ENCODE data around the gene PDE4B. TPM values are rescaled to one million over a fixed set of nuclear protein-coding genes. Genes with fewer than 3 reads are reported as not detected.

Gene PDE4B
- total and polyA plus RNA-seq, 2 donors from 2014 or later = 2.0 to 8.7 TPM

- TF ChIP-seq, protein P1, sequence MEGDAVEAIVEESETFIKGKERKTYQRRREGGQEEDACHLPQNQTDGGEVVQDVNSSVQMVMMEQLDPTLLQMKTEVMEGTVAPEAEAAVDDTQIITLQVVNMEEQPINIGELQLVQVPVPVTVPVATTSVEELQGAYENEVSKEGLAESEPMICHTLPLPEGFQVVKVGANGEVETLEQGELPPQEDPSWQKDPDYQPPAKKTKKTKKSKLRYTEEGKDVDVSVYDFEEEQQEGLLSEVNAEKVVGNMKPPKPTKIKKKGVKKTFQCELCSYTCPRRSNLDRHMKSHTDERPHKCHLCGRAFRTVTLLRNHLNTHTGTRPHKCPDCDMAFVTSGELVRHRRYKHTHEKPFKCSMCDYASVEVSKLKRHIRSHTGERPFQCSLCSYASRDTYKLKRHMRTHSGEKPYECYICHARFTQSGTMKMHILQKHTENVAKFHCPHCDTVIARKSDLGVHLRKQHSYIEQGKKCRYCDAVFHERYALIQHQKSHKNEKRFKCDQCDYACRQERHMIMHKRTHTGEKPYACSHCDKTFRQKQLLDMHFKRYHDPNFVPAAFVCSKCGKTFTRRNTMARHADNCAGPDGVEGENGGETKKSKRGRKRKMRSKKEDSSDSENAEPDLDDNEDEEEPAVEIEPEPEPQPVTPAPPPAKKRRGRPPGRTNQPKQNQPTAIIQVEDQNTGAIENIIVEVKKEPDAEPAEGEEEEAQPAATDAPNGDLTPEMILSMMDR (IDR thresholded peaks at IDR 0.05; ENCODE audit: borderline replicate concordance, extremely low read depth, insufficient read depth) = no peak
- Histone ChIP-seq H3K36me3 (ENCODE audit: control insufficient read depth in 2 of 3, insufficient read depth in 3 of 3, low read length in 3 of 3) (no peaks in the 10 kb centered on the region), H3K4me1 (ENCODE audit: control insufficient read depth in 2 of 3, insufficient read depth in 2 of 3, low read depth in 1 of 3, low read length in 3 of 3) (no peaks in the 10 kb centered on the region), H3K27me3 (ENCODE audit: control insufficient read depth, insufficient read depth, low read length) (no peaks in the 10 kb centered on the region), H3K27ac (ENCODE audit: low read depth in 2 of 2, low read length in 2 of 2) (no peak overlapping the region), H3K9me3 (ENCODE audit: control insufficient read depth in 2 of 3, insufficient read depth in 1 of 3, low read length in 3 of 3) (no peaks in the 10 kb centered on the region), H3K9ac (ENCODE audit: low read length in 3 of 3) (no peak overlapping the region), H3K4me3 (ENCODE audit: low read length in 3 of 3) (no peak overlapping the region)
- intact Hi-C loops (cut with DNase I) = no loop called here
- FAIRE-seq (no peak), DNase-seq (no peak)
Measured at GRCh38 chr1:66227966-66228365, 435.3 kb downstream of the PDE4B start.

GRCh38 chr1:66231217-66231616, 438.5 kb downstream of the PDE4B start:
- no peak overlapping the region for H3K9ac ChIP-seq (ENCODE audit: low read length in 3 of 3)
- no peaks in the 10 kb centered on the region for H3K27me3 ChIP-seq (ENCODE audit: control insufficient read depth, insufficient read depth, low read length)
- TF ChIP-seq, protein P1 (IDR thresholded peaks at IDR 0.05; ENCODE audit: borderline replicate concordance, extremely low read depth, insufficient read depth) = no peak
- H3K27ac ChIP-seq (ENCODE audit: low read depth in 2 of 2, low read length in 2 of 2) = no peak overlapping the region
- H3K4me3 ChIP-seq (ENCODE audit: low read length in 3 of 3) = no peak overlapping the region
- intact Hi-C loops (cut with DNase I) = no loop called here
- H3K36me3 ChIP-seq (ENCODE audit: control insufficient read depth in 2 of 3, insufficient read depth in 3 of 3, low read length in 3 of 3) = no peaks in the 10 kb centered on the region
- H3K9me3 ChIP-seq (ENCODE audit: control insufficient read depth in 2 of 3, insufficient read depth in 1 of 3, low read length in 3 of 3) = no peaks in the 10 kb centered on the region
- H3K4me1 ChIP-seq (ENCODE audit: control insufficient read depth in 2 of 3, insufficient read depth in 2 of 3, low read depth in 1 of 3, low read length in 3 of 3) = no peaks in the 10 kb centered on the region
- FAIRE-seq = no peak
- no peak for DNase-seq

DNA sequence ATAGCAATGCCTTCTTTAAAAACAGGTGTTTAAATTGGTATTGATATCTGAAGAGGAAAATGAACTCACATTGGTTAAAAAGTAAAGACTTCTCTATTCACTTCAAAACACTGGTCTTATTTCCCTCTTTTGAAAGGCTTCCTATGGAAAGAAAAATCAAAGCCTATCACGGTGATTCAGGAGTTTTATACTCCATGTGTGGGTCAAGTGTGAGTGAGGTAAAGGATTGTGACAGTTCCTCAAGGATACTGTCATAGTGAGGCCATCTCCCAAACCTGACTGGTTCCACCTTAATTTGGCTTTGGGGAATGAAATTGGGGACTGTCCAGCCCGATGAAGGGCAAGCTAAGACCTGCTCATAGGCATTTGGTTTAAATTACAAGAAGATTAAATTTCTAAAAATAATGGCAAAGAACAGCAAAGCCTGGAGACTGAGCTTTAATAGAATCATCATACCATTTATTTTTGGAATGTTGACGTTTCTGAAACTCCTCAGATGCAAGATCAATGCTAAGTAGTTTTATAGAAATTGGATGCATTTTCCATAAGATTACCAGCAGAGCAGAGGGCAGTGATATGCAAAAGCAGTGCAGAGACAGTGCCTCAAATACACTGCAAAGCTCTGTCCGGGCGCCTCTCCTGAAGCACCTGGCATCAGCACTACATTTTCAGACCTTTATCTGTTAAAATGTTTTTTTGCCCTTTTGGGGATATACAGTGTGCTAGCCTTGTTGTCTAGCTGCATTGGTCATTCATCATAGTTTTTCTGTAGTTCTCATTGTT, 439.2 kb downstream of the PDE4B start:
- intact Hi-C loops (cut with DNase I) = no loop called here
- DNase-seq (no peak), FAIRE-seq (no peak)
- Histone ChIP-seq H3K36me3 (ENCODE audit: control insufficient read depth in 2 of 3, insufficient read depth in 3 of 3, low read length in 3 of 3) (no peaks in the 10 kb centered on the region), H3K27me3 (ENCODE audit: control insufficient read depth, insufficient read depth, low read length) (no peaks in the 10 kb centered on the region), H3K27ac (ENCODE audit: low read depth in 2 of 2, low read length in 2 of 2) (no peak overlapping the region), H3K4me3 (ENCODE audit: low read length in 3 of 3) (no peak overlapping the region), H3K9ac (ENCODE audit: low read length in 3 of 3) (no peak overlapping the region), H3K9me3 (ENCODE audit: control insufficient read depth in 2 of 3, insufficient read depth in 1 of 3, low read length in 3 of 3) (no peaks in the 10 kb centered on the region), H3K4me1 (ENCODE audit: control insufficient read depth in 2 of 3, insufficient read depth in 2 of 3, low read depth in 1 of 3, low read length in 3 of 3) (no peaks in the 10 kb centered on the region)
- TF ChIP-seq, protein P1 (IDR thresholded peaks at IDR 0.05; ENCODE audit: borderline replicate concordance, extremely low read depth, insufficient read depth) = no peak

All from kidney (tissue), 14 donors.